Iris pigment epithelial cell (primary cell): Measurements from ENCODE around the gene TMEM238.

Experiments
- DNase-seq: peaks from one replicate; pipeline ENCODE4 v3.0.0-alpha.2; 2011; ENCODE audit warnings: low read depth

The TMEM238 gene

DNA sequence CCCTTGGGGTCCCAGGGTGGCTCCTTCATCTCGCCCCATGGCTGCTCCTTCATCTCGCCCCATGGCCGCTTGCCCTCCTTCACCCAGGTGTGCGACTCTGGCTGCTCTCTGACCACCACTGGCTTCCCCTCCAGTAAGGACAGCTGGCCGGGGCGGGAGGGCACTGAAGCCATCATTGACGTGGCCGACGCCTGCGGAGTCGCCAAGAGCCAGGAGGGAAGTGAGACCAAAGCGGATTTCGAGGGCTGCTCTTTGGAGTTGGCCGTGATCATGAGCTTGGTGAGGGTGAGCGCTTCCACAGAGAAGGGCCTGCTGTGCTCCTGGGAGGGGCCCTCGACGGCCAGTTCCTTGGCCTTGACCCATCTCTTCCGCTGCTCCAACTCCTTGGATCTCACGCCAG lies 25.6 kb downstream of the TMEM238 start:
- no peak for DNase-seq

DNA sequence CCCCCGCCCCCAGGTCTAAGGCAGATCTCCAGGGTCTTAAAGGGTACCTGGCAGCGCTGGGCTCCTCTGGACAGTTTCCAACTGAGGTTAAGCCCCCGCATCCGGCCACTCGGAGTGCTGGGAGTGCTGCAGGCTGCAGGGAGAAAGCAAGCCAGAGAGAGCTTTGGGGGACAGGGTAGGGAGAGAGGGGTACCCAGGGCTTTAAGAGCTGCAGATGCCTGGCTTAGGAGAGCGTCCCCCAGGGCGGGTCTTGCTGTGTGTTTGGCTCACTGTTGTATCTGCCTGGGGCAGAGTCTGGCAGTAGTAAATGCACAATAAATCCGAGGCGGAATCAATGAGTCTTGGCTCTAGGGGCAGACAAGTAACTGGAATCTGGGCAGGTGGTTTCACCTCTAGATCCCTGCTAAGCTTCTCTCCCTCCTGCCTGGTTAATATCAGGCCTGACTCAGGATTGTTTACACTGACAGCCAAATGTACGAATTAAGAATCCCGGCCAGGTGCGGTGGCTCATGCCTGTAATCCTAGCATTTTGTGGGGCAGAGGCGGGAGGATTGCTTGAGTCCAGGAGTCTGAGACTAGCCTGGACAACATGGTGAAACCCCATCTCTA lies 28.8 kb downstream of the TMEM238 start:
- no peak for DNase-seq

DNA sequence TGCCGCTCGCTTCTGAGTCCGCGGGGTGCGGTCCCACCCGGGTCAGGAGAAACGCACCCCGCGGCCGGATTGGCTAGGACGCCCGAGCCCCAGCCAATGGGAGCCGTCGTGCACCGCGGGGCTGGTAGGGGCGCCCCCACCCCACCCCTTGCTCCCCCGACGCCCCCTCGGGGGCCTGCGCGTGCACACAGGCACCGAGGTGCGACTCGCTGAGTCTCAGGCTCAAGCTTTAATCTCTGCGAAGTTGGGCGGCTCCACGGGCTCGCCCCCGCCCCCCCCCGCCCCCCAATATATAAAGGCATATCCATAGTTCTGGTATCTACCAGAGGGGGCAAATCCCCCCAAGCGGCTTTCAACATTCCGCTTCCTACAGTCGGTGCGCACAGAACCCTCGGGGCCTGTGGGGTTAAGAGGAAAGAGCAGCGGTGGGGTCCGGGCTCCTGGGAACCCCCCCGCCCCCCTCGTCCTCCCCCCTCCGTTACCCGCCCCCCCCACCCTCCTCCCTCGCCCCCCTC lies 29.3 kb downstream of the TMEM238 start, which contains the start of gene COX6B2:
TSS of gene COX6B2 (minus strand) at position 22 of the 515 bp plus-strand sequence. CDS start 198 bp downstream, outside the sequence.
- DNase-seq, result no peak

DNA sequence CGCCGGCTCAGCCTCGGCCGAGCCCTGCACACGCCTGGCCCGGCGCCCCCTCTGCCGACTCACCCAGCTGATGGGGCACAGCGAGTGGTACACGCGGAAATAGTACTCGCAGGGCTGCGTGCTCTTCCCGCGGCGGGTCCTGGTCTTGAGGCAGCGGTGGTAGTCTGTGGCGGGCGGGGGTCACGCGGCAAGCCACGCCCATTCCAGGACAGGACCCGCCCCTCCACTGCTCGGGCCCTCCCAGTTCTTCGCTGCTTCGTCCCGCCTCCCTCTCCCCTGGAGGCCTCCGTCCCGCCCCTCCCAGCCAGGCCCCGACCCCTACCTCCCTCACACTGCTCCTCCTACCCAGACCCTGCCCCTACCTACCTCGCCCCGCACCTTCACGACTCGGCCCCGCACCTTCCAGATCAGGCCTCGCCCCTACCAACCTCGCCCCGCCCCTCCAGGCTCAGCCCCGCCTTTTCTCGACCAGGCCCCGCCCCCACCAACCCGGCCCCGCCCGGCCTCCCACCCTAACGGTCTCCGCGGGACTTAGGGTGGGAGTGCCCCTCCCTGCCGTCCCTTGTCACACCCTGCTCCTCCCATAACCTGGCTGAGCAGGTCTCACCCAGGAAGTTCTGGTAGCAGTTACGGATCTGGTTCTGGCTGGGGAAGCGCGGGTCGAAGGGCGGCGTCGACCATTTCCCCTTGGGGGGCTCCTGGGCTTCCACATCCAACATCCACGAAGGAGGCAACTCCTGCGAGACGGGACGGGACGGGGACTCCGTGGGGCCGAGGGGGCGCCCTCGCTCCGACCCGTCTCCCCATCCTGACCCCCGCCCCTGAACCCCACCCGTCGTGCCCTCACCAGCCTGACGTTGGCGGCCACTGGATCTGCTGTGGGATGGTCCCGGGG lies 30.0 kb downstream of the TMEM238 start:
- peak; percentile 49 for DNase-seq

DNA sequence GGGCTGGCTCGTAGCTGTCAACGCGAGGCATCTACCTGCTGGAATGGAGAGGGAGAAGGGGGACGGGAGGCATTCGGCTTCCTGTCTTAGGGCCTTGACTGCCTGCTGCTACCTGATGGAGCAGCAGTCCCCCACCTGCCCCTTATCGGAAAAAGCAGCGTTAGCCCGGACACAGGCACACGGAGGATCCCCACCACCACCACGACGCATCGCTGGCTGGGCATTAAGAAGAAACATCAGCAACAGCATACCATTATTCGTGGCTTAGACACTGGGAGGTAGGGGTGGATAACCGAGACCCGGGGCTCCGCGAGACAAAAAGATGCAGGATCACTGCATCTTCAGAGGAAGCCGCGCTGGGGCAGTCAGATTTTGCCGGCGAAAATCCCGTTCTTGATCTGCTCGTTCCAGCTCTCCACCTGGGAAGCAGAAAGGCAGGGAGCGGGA lies 30.7 kb downstream of the TMEM238 start:
- DNase-seq, result no peak

DNA sequence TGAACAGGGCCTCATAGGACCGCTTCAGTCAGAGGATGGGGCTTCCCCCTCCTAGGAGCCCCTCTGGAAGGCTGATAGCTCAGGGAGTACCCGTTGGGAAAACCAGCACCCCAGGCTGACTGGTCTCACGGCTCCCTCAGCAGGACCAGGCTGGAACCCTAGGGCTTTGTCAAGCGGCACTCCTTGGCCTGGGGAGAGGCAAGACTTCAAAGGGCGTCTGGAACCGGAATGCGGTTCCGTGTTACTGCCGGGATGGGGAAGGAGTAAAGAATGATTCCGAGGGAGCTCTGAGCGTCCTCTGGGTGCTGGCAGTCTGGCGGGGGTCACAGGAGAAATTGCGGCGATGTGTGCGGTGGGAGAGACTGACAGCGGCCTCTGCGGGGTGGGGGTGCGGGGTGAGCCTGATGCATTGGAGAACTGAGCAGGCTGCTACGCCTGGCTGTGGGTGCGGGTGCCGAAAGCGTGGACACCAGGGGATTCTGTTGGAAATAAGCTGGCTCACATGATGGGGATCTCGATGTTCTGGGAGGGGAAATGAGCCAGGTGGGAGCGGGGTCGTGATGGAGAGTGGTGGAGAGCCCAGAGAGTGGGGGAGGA lies 31.4 kb downstream of the TMEM238 start:
- no peak for DNase-seq

DNA sequence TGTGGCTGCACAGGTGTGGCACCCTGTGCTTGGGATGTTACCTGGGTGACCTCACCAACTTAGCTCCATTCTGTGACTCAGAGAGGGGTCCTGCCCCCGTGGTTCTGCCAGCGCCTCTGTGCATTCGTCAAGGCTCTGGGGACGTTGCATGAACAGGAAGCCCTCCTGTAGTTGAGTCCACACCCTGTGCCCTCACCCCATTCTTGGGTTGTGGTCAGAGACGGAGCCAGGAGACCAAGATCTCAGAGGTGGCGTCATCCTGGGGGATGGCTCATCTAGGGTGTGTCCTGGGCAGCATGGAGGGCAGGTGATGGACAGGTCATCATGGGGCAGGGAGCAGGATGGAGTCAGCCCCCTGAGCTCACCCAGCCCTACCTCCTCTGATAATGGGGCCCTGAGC lies 32.1 kb downstream of the TMEM238 start:
- DNase-seq, result no peak

DNA sequence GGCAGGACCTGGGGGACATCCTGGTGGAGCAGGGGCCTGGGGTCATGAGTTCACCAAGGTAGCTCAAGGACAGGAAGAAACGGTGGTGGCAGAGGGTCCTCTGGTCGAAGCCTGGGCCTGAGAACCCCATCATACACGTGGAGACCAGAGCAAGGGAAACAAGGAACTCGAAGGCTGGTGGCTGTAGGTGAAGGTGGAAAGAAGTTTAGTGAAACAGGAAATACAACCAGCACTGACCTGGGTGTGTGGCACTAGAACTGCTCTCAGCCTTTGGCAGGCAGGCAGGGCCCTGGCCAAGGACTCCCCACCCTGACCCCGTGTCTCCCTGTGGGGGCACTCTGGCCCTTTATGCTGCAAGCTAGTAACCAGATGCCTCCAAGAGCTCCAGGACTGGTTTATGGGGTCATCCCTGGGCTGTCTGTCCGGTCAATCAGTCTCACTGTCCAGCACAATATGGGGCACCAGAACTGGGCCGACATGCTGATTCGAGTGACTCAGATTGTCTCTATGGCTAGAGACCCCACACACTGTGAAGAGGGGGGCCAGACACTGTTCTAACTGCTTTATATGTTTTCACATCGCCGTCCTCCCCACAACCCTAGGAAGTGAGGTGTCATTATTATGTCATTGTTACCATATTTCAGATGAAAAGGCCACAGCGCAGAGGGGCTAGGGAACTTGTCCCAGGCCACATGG lies 33.3 kb downstream of the TMEM238 start:
- no peak for DNase-seq

DNA sequence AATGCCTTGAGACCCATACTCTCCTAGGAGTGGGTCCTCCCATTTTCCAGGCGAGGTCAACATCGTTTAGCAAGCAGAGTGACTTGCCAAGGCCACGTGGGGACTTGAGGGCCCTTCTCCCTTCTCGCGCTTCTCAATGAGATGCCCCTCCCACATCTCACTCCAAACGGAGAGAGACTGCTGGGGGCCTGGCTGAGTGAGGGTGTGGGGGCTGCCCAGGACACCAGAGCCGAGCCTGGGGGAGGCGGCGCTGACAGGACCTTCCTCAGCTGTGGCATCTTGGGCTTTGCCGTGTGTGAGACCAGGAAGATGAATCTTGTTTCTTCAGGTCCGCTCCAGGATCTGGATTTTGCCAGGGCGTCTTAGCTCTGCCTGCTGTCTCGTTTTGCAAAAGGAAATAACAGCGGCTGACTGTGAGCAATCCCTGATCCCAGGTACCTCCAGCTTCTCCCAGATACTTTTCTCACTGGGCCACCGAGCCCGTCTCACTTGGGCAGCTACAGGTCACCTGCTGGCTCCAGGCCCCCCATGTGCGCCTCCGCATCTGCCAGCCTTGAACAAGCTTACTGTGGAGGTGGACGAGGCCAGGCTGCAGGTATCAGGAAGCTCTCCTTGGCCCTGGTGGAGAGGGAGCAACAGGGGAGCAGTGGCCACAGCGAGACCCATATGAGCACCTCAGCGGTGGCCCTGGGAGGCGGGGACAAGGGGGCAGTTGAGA lies 35.6 kb downstream of the TMEM238 start:
- DNase-seq, result no peak

DNA sequence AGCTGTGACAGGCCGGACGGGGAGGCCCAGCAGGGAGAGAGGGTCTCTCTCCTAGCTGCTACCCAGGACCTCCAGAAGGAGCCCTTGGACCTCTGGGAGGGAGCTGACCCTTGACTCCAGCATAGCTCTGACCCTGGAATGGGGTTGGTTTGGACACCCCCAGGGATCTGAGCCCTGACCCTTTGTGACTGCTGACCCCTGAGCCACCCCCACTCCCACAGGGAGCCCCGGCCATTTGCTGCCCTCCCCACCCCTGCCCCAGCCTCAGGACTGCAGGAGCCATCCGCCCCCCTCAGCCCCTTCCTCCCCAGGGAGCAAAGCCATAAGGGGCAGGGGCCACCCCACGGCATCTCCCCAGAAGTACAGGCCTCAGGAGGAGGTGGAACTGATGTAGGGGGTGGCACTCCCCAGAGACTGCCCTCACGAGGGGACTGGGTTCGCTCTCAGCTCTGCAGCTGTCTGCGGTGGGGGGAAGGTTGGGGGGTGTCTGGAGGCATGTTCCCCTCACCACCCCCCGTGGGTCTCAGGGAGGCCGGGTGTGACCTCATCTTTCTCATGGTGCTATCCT lies 36.6 kb downstream of the TMEM238 start:
- DNase-seq, result no peak

DNA sequence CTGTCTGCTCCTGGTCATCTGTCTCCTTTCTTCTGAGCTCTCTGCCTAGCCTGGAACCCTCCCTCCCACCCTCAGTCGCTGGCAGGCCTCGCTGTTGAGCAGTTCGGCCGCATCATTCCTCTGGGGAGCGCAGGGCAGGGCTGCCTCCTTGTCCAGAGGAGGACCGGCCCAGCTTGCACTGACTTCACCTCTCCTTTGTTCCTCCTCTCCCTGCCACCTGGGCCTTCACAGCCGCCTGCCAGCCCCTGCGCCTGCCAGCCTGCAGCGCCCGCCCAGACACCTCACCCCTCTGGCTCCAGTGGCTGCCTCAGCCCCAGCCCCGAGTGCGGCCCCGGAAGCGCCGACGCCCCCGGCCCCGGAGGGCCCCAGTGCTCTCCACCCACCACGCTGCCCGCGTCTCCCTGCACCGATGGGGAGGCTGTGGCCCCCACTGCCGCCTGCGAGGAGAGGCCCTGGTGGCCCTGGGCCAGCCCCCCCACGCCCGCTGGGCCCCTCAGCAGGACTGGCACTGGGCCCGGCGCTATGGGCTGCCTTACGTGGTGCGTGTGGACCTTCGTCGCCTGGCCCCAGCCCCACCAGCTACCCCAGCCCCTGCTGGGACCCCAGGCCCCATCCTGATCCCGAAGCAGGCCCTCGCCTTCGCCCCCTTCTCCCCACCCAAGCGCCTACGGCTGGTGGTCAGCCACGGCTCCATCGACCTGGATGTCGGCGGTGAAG lies 37.2 kb downstream of the TMEM238 start:
- no peak for DNase-seq

DNA sequence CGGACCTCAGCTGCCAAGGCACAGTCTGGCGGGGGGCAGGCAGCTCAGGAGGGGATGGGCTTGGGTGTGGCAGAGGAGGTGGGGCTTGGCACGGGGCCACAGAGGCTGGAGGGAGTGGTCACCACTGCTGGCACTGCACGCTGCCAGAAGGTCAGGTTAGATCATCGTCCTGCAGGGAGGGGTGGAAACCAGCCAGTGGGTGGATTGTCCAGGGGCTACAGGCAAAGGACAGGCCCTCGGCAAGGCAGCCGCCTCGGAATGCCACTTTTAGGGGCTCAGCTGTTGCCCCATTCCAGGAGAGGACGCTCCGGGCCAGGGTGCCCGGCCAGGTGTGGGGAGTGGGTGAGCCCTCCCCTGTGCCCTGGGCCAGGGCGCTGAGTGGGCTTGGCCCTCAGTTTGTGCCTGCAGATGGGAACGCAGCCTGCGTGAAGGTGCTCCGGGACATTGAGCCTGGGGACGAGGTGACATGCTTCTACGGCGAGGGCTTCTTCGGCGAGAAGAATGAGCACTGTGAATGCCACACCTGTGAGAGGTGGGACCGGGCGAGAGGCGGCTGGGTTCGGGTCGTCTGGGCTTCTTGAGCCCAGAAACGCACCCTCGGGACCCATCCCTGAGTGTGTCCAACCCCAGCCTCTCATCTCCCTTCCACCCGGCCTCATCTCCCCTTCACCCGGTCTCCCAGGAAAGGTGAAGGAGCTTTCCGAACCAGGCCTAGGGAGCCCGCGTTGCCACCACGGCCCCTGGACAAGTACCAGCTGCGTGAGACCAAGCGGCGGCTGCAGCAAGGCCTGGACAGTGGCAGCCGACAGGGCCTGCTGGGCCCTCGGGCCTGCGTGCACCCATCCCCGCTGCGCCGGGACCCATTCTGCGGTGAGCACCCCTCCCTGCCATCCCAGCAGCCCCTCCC lies 38.0 kb downstream of the TMEM238 start:
- DNase-seq, result no peak

DNA sequence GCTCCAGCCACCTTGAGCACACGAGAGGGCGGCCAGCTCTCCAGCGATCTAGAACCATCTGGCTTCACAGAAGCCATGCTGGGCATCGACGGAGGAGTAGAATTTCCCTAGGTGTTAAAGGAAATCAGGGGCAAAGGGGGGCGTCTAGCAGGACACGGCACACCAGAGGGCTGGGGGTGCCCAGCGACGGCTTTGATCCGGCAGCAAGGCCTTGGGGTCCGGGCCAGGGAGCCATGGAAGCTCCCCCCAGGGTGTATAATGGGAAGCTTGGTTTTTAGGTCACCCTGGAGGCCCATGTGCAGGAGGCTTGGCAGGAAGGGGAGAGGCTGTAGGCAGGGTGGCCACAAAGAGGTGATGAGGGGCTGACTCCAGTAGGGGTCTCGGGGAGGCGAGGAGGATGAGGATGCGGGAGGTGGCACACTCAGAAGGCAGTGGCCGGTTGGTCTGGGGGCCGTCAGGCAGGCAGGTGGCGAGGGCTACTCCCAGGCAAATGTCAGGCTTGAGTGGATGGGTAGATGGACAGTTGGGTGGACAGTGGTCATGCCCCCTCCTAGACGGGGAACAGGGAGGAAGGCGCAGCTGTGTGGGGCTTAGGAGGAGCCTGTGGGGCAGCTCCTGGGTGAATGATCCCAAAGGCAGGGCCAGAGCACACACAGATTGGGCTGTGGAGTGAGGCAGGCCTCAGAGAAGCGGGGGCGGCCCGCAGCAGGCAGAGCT lies 38.8 kb downstream of the TMEM238 start:
- no peak for DNase-seq

DNA sequence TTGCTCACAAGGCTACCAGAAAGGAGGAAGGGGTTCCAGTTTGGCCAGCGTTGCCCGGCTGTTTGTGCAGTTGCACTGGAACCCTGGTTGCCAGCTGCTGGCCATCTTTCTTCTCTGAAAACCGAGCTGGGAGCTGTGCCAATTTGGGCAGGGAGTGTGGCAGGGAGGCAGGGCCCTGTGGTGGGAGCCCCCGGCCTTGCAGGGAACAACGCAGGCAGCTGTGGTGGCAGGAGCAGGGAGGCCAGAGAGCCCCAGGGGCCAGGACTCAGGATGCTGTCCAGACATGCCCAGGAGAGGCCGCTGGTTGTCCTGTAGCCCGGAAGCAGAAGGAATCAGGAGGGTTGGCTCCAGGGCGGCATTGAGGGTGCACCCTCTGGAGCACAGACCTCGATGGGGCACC lies 39.6 kb downstream of the TMEM238 start:
- DNase-seq, result no peak

DNA sequence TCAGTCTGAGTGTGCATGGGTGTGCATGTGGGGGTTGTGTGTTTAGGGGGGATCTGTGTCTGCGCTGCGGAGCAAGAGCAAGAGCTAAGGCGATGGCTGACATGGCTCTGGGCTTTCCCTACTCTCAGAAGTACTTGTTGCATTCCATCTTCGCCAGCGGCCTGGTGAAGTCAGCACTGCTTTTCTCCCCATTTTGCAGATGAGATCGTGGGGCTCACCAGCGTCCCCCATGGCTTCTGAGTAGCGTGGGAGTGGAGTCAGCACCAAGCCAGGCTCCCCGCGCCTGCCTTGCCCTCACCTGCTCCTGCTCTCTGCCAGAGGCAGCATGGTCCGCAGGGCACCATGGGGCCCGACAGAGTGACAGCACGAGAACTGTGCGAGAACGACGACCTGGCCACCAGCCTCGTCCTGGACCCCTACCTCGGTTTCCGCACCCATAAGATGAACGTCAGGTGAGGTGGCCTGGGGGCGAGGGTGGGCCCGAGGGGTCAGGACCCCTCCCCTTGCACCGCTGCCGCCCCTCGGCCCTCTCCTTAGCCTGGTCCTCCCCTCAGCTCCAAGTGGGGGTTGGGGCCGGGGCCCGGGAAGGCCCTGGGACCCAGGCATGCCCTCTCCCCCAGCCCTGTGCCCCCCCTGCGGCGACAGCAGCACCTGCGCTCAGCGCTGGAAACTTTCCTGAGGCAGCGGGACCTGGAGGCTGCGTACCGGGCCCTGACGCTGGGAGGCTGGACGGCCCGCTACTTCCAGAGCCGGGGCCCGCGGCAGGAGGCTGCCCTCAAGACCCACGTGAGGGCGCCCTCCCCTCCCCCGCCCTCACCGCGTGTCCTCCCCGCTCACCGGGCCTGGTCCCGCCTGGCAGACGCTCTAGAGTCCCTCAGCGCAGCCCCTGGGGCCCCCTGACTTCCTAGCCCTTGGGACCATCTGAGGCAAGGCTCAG lies 42.2 kb downstream of the TMEM238 start:
- no peak for DNase-seq

DNA sequence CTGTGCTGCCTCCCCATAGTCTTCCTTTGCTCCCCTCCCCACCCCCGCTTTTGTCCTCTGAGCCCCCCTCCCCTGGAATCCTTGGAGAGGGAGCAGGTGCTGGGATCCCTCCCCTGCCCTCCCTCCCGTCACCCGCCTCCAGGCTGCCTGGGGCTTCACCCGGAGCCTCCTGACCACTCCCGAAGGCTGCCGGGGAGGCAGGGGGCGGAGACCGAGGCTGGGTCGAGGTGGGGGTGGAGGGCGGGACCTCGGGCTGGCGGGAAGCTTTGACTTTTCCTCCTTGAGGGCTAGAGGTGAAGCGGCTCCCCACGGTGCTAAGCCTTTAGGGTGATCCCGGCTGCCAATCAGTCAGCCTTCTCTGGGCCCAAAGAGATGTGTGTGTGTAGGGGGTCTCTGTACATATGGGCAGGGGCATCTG lies 42.9 kb downstream of the TMEM238 start:
- peak; percentile 60 for DNase-seq

DNA sequence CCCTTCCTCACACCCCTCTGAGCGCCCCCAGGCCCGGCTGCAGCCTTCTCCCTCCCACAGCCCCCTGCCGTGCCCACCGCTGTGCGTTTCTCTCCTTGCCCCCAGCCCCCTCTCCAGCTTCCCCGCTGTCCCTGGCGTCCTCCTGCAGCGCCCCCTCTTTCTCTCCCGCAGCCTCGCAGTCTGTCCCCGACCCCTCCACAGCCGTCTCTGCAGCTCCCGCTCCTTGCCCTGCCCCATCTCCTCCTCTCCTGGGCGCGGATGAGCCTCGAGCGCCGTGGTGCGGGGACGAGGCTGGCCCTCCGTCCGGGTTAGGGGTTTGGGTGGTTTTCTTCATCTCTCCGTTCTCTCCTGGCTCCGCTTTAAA lies 43.3 kb downstream of the TMEM238 start:
- no peak for DNase-seq
